IMR-90 (cell line): Measurements from ENCODE around the gene CFAP161. TPM values are rescaled to one million over a fixed set of nuclear protein-coding genes. Genes with fewer than 3 reads are reported as not detected.
A peak's percentile ranks its signal among the peaks of the same experiment; 100 is the strongest.

Experiments used
- ATAC-seq: fragments of 200-7000 bp; cut with Tn5 transposase; 2 replicates; pipeline ENCODE4 v1.9.1; 2020; ENCODE audit warnings: low read depth, mild to moderate bottlenecking, moderate library complexity
- BruUV-seq: library from RNA; stranded (reverse); fragments of 400-500 nt; replicated peaks from 2 replicates; lab custom pipeline; 2021; lab: Mats Ljungman, UMichigan
- CTCF ChIA-PET: fragments of 300-600 bp; formaldehyde crosslinking; extraction: SDS; loops from one replicate; lab custom pipeline; 2021; ENCODE audit warnings: antibody characterized with exemption; lab: Yijun Ruan, JAX
- POLR2A ChIA-PET: fragments of 300-600 bp; sonication (Branson Sonifier 250); formaldehyde crosslinking; loops from one replicate; lab custom pipeline; 2022; ENCODE audit warnings: antibody characterized with exemption; ENCODE audit not compliant: unreplicated experiment; lab: Charles Lee
- DNase-seq: peaks from one replicate; pipeline ENCODE4 v3.0.0; 2013
- H2AFZ ChIP-seq: replicated peaks from 2 replicates; pipeline ENCODE3; 2013; ENCODE audit warnings: low read length, mild to moderate bottlenecking; ENCODE audit not compliant: poor library complexity
- H2AK5ac ChIP-seq: 2 replicates; pipeline ENCODE4 v1.6.1; 2013; ENCODE audit warnings: low read depth, low read length, inconsistent platforms
- H2AK9ac ChIP-seq: replicated peaks from 2 replicates; pipeline ENCODE3; 2013; ENCODE audit warnings: mild to moderate bottlenecking, low read depth, low read length, moderate library complexity; ENCODE audit not compliant: poor library complexity
- H2BK120ac ChIP-seq: 2 replicates; pipeline ENCODE4 v1.6.1; 2013; ENCODE audit warnings: low read depth, low read length, inconsistent platforms
- H2BK15ac ChIP-seq: 3 replicates; pipeline ENCODE4 v1.6.1; 2013; ENCODE audit warnings: low read depth, low read length, inconsistent platforms
- H2BK20ac ChIP-seq: 2 replicates; pipeline ENCODE4 v1.6.1; 2013; ENCODE audit warnings: low read depth, mild to moderate bottlenecking, inconsistent platforms, low read length, moderate library complexity
- H2BK5ac ChIP-seq: 2 replicates; pipeline ENCODE4 v1.6.1; 2013; ENCODE audit warnings: mild to moderate bottlenecking, low read depth, low read length, inconsistent platforms; ENCODE audit not compliant: poor library complexity, severe bottlenecking
- H3K14ac ChIP-seq: replicated peaks from 2 replicates; pipeline ENCODE4 v1.6.1; 2013; ENCODE audit warnings: low read depth, low read length, inconsistent platforms
- H3K18ac ChIP-seq: 2 replicates; pipeline ENCODE4 v1.6.1; 2013; ENCODE audit warnings: low read depth, low read length, control low read depth
- H3K23ac ChIP-seq: 2 replicates; pipeline ENCODE4 v1.6.1; 2013; ENCODE audit warnings: low read depth, low read length, inconsistent platforms
- H3K27ac ChIP-seq: 2 replicates; pipeline ENCODE4 v1.5.1; 2013; ENCODE audit warnings: mild to moderate bottlenecking, control low read depth, low read length; ENCODE audit not compliant: insufficient read depth
- H3K27me3 ChIP-seq: 2 replicates; pipeline ENCODE4 v1.6.1; 2013; ENCODE audit warnings: low read length; ENCODE audit not compliant: control insufficient read depth, insufficient read depth
- H3K36me3 ChIP-seq: 2 replicates; pipeline ENCODE4 v1.6.1; 2013; ENCODE audit warnings: low read length, mixed read lengths; ENCODE audit not compliant: control insufficient read depth, insufficient read depth
- H3K4ac ChIP-seq: 2 replicates; pipeline ENCODE4 v1.6.1; 2013; ENCODE audit warnings: low read depth, low read length, inconsistent platforms
- H3K4me1 ChIP-seq: 2 replicates; pipeline ENCODE4 v1.6.1; 2013; ENCODE audit warnings: low read length, mixed read lengths; ENCODE audit not compliant: control insufficient read depth, insufficient read depth
- H3K4me2 ChIP-seq: 2 replicates; pipeline ENCODE4 v1.6.1; 2013; ENCODE audit warnings: low read depth, mild to moderate bottlenecking, control low read depth, low read length, moderate library complexity
- H3K4me3 ChIP-seq: 2 replicates; pipeline ENCODE4 v1.5.1; 2013; ENCODE audit warnings: low read depth, mild to moderate bottlenecking, control low read depth, low read length, moderate library complexity; ENCODE audit not compliant: insufficient read depth
- H3K56ac ChIP-seq: 2 replicates; pipeline ENCODE4 v1.6.1; 2013; ENCODE audit warnings: low read length, inconsistent platforms; ENCODE audit not compliant: insufficient read depth; ENCODE audit errors: extremely low read depth
- H3K79me1 ChIP-seq, 2 experiments: 2 replicates each; pipeline ENCODE4 v1.6.1; 2013; ENCODE audit warnings: low read length in 2 of 2, inconsistent platforms in 1 of 2, low read depth in 1 of 2
- H3K9ac ChIP-seq: 2 replicates; pipeline ENCODE4 v1.6.1; 2013; ENCODE audit warnings: low read depth, low read length, control low read depth
- H3K9me1 ChIP-seq: 2 replicates; pipeline ENCODE4 v1.6.1; 2013; ENCODE audit warnings: low read length, inconsistent platforms; ENCODE audit not compliant: insufficient read depth
- H3K9me3 ChIP-seq: 2 replicates; pipeline ENCODE4 v1.6.1; 2013; ENCODE audit warnings: low read length; ENCODE audit not compliant: control insufficient read depth, insufficient read depth
- H4K20me1 ChIP-seq: 2 replicates; pipeline ENCODE4 v1.6.1; 2013; ENCODE audit warnings: low read length, inconsistent platforms; ENCODE audit not compliant: insufficient read depth
- H4K5ac ChIP-seq: 2 replicates; pipeline ENCODE4 v1.6.1; 2013; ENCODE audit warnings: mild to moderate bottlenecking, low read depth, low read length, control low read depth
- H4K8ac ChIP-seq, 2 experiments: 2 replicates each; pipeline ENCODE4 v1.6.1; 2013; ENCODE audit warnings: low read depth in 2 of 2, low read length in 2 of 2, control low read depth in 1 of 2, inconsistent platforms in 1 of 2
- H4K91ac ChIP-seq: 2 replicates; pipeline ENCODE4 v1.6.1; 2013; ENCODE audit warnings: low read depth, low read length, inconsistent platforms; ENCODE audit not compliant: insufficient read depth
- BHLHE40 ChIP-seq: fragments of 150-350 bp; IDR thresholded peaks from 2 replicates; pipeline ENCODE4 v1.6.1; 2016; ENCODE audit warnings: mild to moderate bottlenecking, low read depth, low read length
- CEBPB ChIP-seq: IDR thresholded peaks from 2 replicates; pipeline ENCODE4 v1.6.1; 2012; ENCODE audit warnings: low read depth, low read length, improper control_type of control experiment
- CTCF ChIP-seq: conservative IDR thresholded peaks from 2 replicates; pipeline ENCODE4 v1.5.1; 2012; ENCODE audit warnings: mild to moderate bottlenecking, low read depth, low read length, improper control_type of control experiment
- FOS ChIP-seq: fragments of 150-350 bp; IDR thresholded peaks from 2 replicates; pipeline ENCODE4 v1.6.1; 2016; ENCODE audit warnings: low read depth, low read length
- MXI1 ChIP-seq: IDR thresholded peaks from 2 replicates; pipeline ENCODE4 v1.6.1; 2012; ENCODE audit warnings: low read depth, mild to moderate bottlenecking, low read length, moderate library complexity, borderline replicate concordance
- NFE2L2 ChIP-seq: fragments of 150-350 bp; IDR thresholded peaks from 2 replicates; pipeline ENCODE4 v1.6.1; 2016; ENCODE audit warnings: low read depth, mild to moderate bottlenecking, low read length
- RAD21 ChIP-seq: IDR thresholded peaks from 2 replicates; pipeline ENCODE4 v1.6.1; 2012; ENCODE audit warnings: low read length, improper control_type of control experiment
- RCOR1 ChIP-seq: IDR thresholded peaks from 2 replicates; pipeline ENCODE4 v1.6.1; 2012; ENCODE audit warnings: mild to moderate bottlenecking, low read length, improper control_type of control experiment; ENCODE audit not compliant: insufficient replicate concordance
- SMC3 ChIP-seq: fragments of 150-350 bp; IDR thresholded peaks from 2 replicates; pipeline ENCODE4 v1.6.1; 2016; ENCODE audit warnings: low read depth, mild to moderate bottlenecking, antibody characterized with exemption, low read length, moderate library complexity
- USF2 ChIP-seq: fragments of 150-350 bp; IDR thresholded peaks from 2 replicates; pipeline ENCODE4 v1.6.1; 2017; ENCODE audit warnings: mild to moderate bottlenecking, antibody characterized with exemption, low read length, low read depth
- WGBS, 2 experiments: methylation state at CpG; one replicate each; pipeline versions ENCODE4 v1.1.5 to v1.1.7; 2013; ENCODE audit warnings: missing lambda C conversion rate in 2 of 2; ENCODE audit not compliant: insufficient read length in 1 of 2; ENCODE audit errors: extremely low coverage in 2 of 2; 5-methylcytosine and 5-hydroxymethylcytosine counted together
- dilution Hi-C: fragments of 300-500 bp; cut with HindIII; formaldehyde crosslinking; loops from one replicate; pipeline ENCODE4 v1.14.3; 2018; ENCODE audit warnings: low sequenced_read_pairs; ENCODE audit not compliant: unreplicated experiment
- in situ Hi-C: fragments of 300-500 bp; cut with MboI; formaldehyde crosslinking; loops from 3 replicates; pipeline ENCODE4 v1.14.3; 2019; ENCODE audit warnings: low sequenced_read_pairs, inconsistent platforms, mixed read lengths
- intact Hi-C: fragments of 100-400 bp; cut with micrococcal nuclease; formaldehyde crosslinking; loops from 2 replicates; pipeline ENCODE4 v1.10.0; 2022
- polyA plus RNA-seq, 3 experiments: library from polyadenylated mRNA; depleted of rRNA; stranded (reverse); fragments of >200 nt; gene quantifications; 2 replicates each; pipeline ENCODE4 v1.2.3, GENCODE V29; 2012; ENCODE audit warnings: low replicate concordance in 1 of 3
- total RNA-seq: library from RNA; depleted of rRNA; stranded (reverse); fragments of >200 nt; gene quantifications from 2 replicates; pipeline ENCODE4 v1.2.3, GENCODE V29; 2012

Gene CFAP161
- total and polyA plus RNA-seq, 2 of the 4 experiments (the other 2 are of a cell fraction): not detected

GRCh38 chr15:81155375-81156218 is 21.5 kb downstream of the CFAP161 start:
- Histone ChIP-seq H3K4ac (peak overlapping the region; percentile 88), H3K79me1 (no peaks in the 10 kb centered on the region), H2BK20ac (peak overlapping the region; percentile 92), H3K36me3 (no peaks in the 10 kb centered on the region), H2AK5ac (peak overlapping the region; percentile 67; the same call in 1 of the 2 replicates), H3K9me3 (no peaks in the 10 kb centered on the region), H3K9ac (0 out of 2 replicates have a peak overlapping the region, but pooled peaks have one; percentile 33), H2AK9ac (no peak overlapping the region), H4K5ac (peak overlapping the region; percentile 84), H3K23ac (no peak overlapping the region), H2BK120ac (peak overlapping the region; percentile 90), H3K18ac (peak overlapping the region; percentile 86), H3K56ac (no peak overlapping the region), H4K8ac (peak overlapping the region in 1 of 2 experiments; percentile 74; a peak in 2 of 4 replicates), H2AFZ (peak overlapping the region; percentile 78), H3K27ac (peak overlapping the region; percentile 21; the same call in 1 of the 2 replicates), H3K4me2 (no peak overlapping the region), H3K9me1 (peaks cover 18% of the 10 kb centered on the region), H3K14ac (peak overlapping the region; percentile 68), H3K4me1 (peaks cover 19% of the 10 kb centered on the region), H4K91ac (peak overlapping the region; percentile 88), H2BK15ac (peak overlapping the region; percentile 75; the same call in 2 of the 3 replicates), H4K20me1 (no peaks in the 10 kb centered on the region), H3K4me3 (no peak overlapping the region), H2BK5ac (no peak overlapping the region), H3K27me3 (no peaks in the 10 kb centered on the region)
- TF ChIP-seq MXI1 (no peak), FOS (no peak), USF2 (no peak), NFE2L2 (no peak), BHLHE40 (no peak), SMC3 (peak; percentile 92), CTCF (peak; percentile 80), CEBPB (peak; percentile 97), RAD21 (peak; percentile 86), RCOR1 (no peak)
- ATAC-seq (peak; percentile 64), DNase-seq (peak; percentile 77)
- ChIA-PET CTCF (interaction anchor here (0.5 to 7.1 kb wide), 11 partner anchors 8 to 152 kb away, joined by 3 to 117 read pairs (median 4); no protein-coding TSS in a partner anchor), POLR2A (no interaction called here)
- WGBS, 2 experiments: 40% methylated on average over 2 of the region's 10 CpGs; no CpG with 5 or more reads in 1 of the 2 experiments
- no TSS peak for BruUV-seq
- in situ Hi-C loops: loop anchor here (5.0 to 10.0 kb wide), 2 partner anchors 112 to 239 kb away; no protein-coding TSS in a partner anchor
- intact Hi-C loops: loop anchor here (1.0 to 2.0 kb wide), 4 partner anchors 49 to 111 kb away; no protein-coding TSS in a partner anchor
- dilution Hi-C loops: no loop called here
